B cell (primary cell): ENCODE measurements around the gene ERO1B. TPM values are rescaled to one million over a fixed set of nuclear protein-coding genes. Genes with fewer than 3 reads are reported as not detected.

Experiments
- ATAC-seq: fragments of 200-7000 bp; cut with Tn5 transposase; one replicate; pipeline ENCODE4 v1.10.0; 2021; ENCODE audit warnings: low read depth, mild to moderate bottlenecking, moderate number of reproducible peaks, moderate library complexity
- CTCF ChIA-PET: fragments of 350-600 bp; sonication (Branson Sonifier 250); formaldehyde crosslinking; loops from one replicate; lab custom pipeline; 2021; ENCODE audit warnings: antibody characterized with exemption, inconsistent platforms; lab: Charles Lee
- POLR2A ChIA-PET: fragments of 350-600 bp; sonication (Branson Sonifier 250); formaldehyde crosslinking; loops from one replicate; lab custom pipeline; 2021; ENCODE audit warnings: antibody characterized with exemption; lab: Charles Lee
- DNase-seq: peaks from one replicate; pipeline ENCODE4 v3.0.0; 2013
- H2AFZ ChIP-seq: 2 replicates; pipeline ENCODE4 v1.6.1; 2012; ENCODE audit warnings: mild to moderate bottlenecking, low read depth, low read length; ENCODE audit not compliant: insufficient read depth, poor library complexity, severe bottlenecking
- H3K27ac ChIP-seq, 2 donors: 1 replicate in 1 of 2; 2 replicates in 1 of 2; pipeline ENCODE4 v1.5.1; 2012 to 2013; ENCODE audit warnings: low read length in 2 of 2, mild to moderate bottlenecking in 2 of 2, moderate library complexity in 1 of 2
- H3K27me3 ChIP-seq, 4 experiments: fragments of 200-600 bp in 1 of 4; sonication (generic) in 1 of 4; replicated peaks in 1 of 4; 1 replicate in 2 of 4; 2 replicates in 2 of 4; pipeline versions ENCODE4 v1.6.1 to v1.7.0; 2013 to 2016; ENCODE audit warnings: low read length in 3 of 4, mild to moderate bottlenecking in 2 of 4, mixed read lengths in 1 of 4, moderate library complexity in 1 of 4; ENCODE audit not compliant: insufficient read depth in 4 of 4, control insufficient read depth in 3 of 4; ENCODE audit errors: control extremely low read depth in 1 of 4
- H3K36me3 ChIP-seq, 2 experiments: replicated peaks in 1 of 2; 1 replicate in 1 of 2; 2 replicates in 1 of 2; pipeline versions ENCODE4 v1.6.1 to v1.7.1; 2013; ENCODE audit warnings: low read length in 1 of 2; ENCODE audit not compliant: insufficient read depth in 2 of 2, control insufficient read depth in 1 of 2; ENCODE audit errors: control extremely low read depth in 1 of 2, extremely low read depth in 1 of 2
- H3K4me1 ChIP-seq, 2 donors: fragments of 200-600 bp in 1 of 2; sonication (generic) in 1 of 2; 1 replicate in 1 of 2; 2 replicates in 1 of 2; pipeline versions ENCODE4 v1.5.1 to v1.6.1; 2013 to 2017; ENCODE audit warnings: low read length in 2 of 2; ENCODE audit not compliant: control insufficient read depth in 2 of 2, insufficient read depth in 2 of 2
- H3K4me2 ChIP-seq: replicated peaks from 2 replicates; pipeline ENCODE3; 2012; ENCODE audit warnings: mild to moderate bottlenecking, low read depth, low read length; ENCODE audit not compliant: poor library complexity, severe bottlenecking
- H3K4me3 ChIP-seq, 5 experiments: fragments of 200-600 bp in 1 of 5; sonication (generic) in 1 of 5; 1 replicate in 3 of 5; 2 replicates in 2 of 5; pipeline versions ENCODE4 v1.5.1 to v1.7.0; 2011 to 2016; ENCODE audit warnings: low read length in 4 of 5, mild to moderate bottlenecking in 4 of 5, low read depth in 2 of 5, control low read depth in 1 of 5, moderate library complexity in 1 of 5; ENCODE audit not compliant: insufficient read depth in 1 of 5; ENCODE audit errors: control extremely low read depth in 1 of 5, extremely low read depth in 1 of 5
- H3K79me2 ChIP-seq: fragments of 200-600 bp; sonication (generic); one replicate; pipeline ENCODE4 v1.6.0; 2016; ENCODE audit warnings: low read length; ENCODE audit not compliant: control insufficient read depth, insufficient read depth
- H3K9ac ChIP-seq: fragments of 200-600 bp; sonication (generic); 2 replicates; pipeline ENCODE4 v1.6.1; 2017; ENCODE audit warnings: mild to moderate bottlenecking, low read length, moderate library complexity
- H3K9me3 ChIP-seq, 3 donors: one replicate each; pipeline versions ENCODE4 v1.6.1 to v1.7.1; 2013; ENCODE audit warnings: low read length in 2 of 3; ENCODE audit not compliant: control insufficient read depth in 2 of 3, insufficient read depth in 1 of 3; ENCODE audit errors: control extremely low read depth in 1 of 3
- H4K20me1 ChIP-seq: 2 replicates; pipeline ENCODE4 v1.6.0; 2012; ENCODE audit warnings: mild to moderate bottlenecking, low read length; ENCODE audit not compliant: insufficient read depth, control insufficient read depth, poor library complexity, severe bottlenecking
- H3K27ac Mint-ChIP-seq: one replicate; pipeline ENCODE4 v1.8.0; 2021; ENCODE audit warnings: mixed read lengths
- H3K27me3 Mint-ChIP-seq: one replicate; pipeline ENCODE4 v1.8.0; 2021; ENCODE audit warnings: mixed read lengths
- H3K4me1 Mint-ChIP-seq: one replicate; pipeline ENCODE4 v1.8.0; 2021; ENCODE audit warnings: mixed read lengths
- H3K4me3 Mint-ChIP-seq: one replicate; pipeline ENCODE4 v1.8.0; 2021; ENCODE audit warnings: mixed read lengths
- H3K9me3 Mint-ChIP-seq: one replicate; pipeline ENCODE4 v1.8.0; 2022; ENCODE audit warnings: mixed read lengths; ENCODE audit not compliant: insufficient read depth
- CTCF ChIP-seq: fragments of 200-600 bp; IDR thresholded peaks from one replicate; pipeline ENCODE4 v1.8.0; 2022; ENCODE audit warnings: antibody characterized with exemption, mild to moderate bottlenecking
- EZH2 ChIP-seq: IDR thresholded peaks from 2 replicates; pipeline ENCODE4 v1.6.1; 2012; ENCODE audit warnings: borderline replicate concordance, low read depth, mild to moderate bottlenecking, moderate library complexity, low read length; ENCODE audit not compliant: insufficient read depth, poor library complexity, severe bottlenecking
- WGBS: methylation state at CpG from one replicate; pipeline ENCODE4 v1.1.5; 2013; ENCODE audit warnings: missing lambda C conversion rate; ENCODE audit not compliant: insufficient coverage; 5-methylcytosine and 5-hydroxymethylcytosine counted together
- intact Hi-C: fragments of 100-400 bp; cut with micrococcal nuclease; formaldehyde crosslinking; loops from one replicate; pipeline ENCODE4 v1.10.0; 2022
- polyA plus RNA-seq: library from polyadenylated mRNA; depleted of rRNA; stranded (reverse); fragments of >200 nt; gene quantifications from 2 replicates; pipeline ENCODE4 v1.2.3, GENCODE V29; 2012
- total RNA-seq, 2 donors: library from RNA; stranded (reverse); fragments of 120-200 nt in 1 of 2; gene quantifications; 1 replicate in 1 of 2; 2 replicates in 1 of 2; pipeline versions ENCODE4 v1.2.3 to v1.2.4, GENCODE V29; 2013 to 2022

Gene ERO1B
- total and polyA plus RNA-seq, 2 donors (not counting 1 experiment from before 2014, with no cell fraction given), result 5.1 to 25.6 TPM

- no peak overlapping the region for H3K27ac Mint-ChIP-seq
- peaks cover 10% of the 10 kb centered on the region for H4K20me1 ChIP-seq
- TF ChIP-seq CTCF, result no peak
- TF ChIP-seq EZH2, result no peak
- POLR2A ChIA-PET, result no interaction called here
- CTCF ChIA-PET, result no interaction called here
- no peaks in the 10 kb centered on the region for H3K4me1 Mint-ChIP-seq
- H3K9me3 Mint-ChIP-seq, result no peaks in the 10 kb centered on the region
- no peak overlapping the region for H3K4me2 ChIP-seq
- H3K27me3 ChIP-seq, result no peaks in the 10 kb centered on the region
- peaks cover 10 to 13% of the 10 kb centered on the region in 2 experiments for H3K36me3 ChIP-seq
- H3K79me2 ChIP-seq, result peaks cover 17% of the 10 kb centered on the region
- no peak for ATAC-seq
- intact Hi-C loops, result no loop called here
- WGBS, result no CpG with 5 or more reads among the region's 1 CpG
- DNase-seq, result no peak
- no peaks in the 10 kb centered on the region for H3K27me3 Mint-ChIP-seq
- no peaks in the 10 kb centered on the region for H3K9me3 ChIP-seq
- no peak overlapping the region for H3K4me3 Mint-ChIP-seq
- H2AFZ ChIP-seq, result no peak overlapping the region
- H3K9ac ChIP-seq, result no peak overlapping the region
- H3K4me1 ChIP-seq, result no peaks in the 10 kb centered on the region
- no peak overlapping the region for H3K4me3 ChIP-seq
- no peak overlapping the region for H3K27ac ChIP-seq
Measured at GRCh38 chr1:236251587-236251986, 30.2 kb downstream of the ERO1B start.

- H3K4me2 ChIP-seq, result no peak overlapping the region
- H3K79me2 ChIP-seq, result no peaks in the 10 kb centered on the region
- no peaks in the 10 kb centered on the region for H3K27me3 ChIP-seq
- no peaks in the 10 kb centered on the region for H3K9me3 Mint-ChIP-seq
- no peak overlapping the region for H3K27ac Mint-ChIP-seq
- H3K27ac ChIP-seq, result no peak overlapping the region
- DNase-seq, result no peak
- no peak for TF ChIP-seq EZH2
- no peak for TF ChIP-seq CTCF
- POLR2A ChIA-PET, result no interaction called here
- H3K27me3 Mint-ChIP-seq, result no peaks in the 10 kb centered on the region
- no peaks in the 10 kb centered on the region for H4K20me1 ChIP-seq
- intact Hi-C loops, result no loop called here
- no peak overlapping the region for H3K4me3 Mint-ChIP-seq
- no peaks in the 10 kb centered on the region for H3K9me3 ChIP-seq
- ATAC-seq, result no peak
- no peak overlapping the region for H3K9ac ChIP-seq
- H3K36me3 ChIP-seq, result peaks cover 5 to 12% of the 10 kb centered on the region in 2 experiments
- H3K4me1 Mint-ChIP-seq, result no peaks in the 10 kb centered on the region
- no peaks in the 10 kb centered on the region for H3K4me1 ChIP-seq
- 97% methylated on average over 3 of the region's 3 CpGs for WGBS
- CTCF ChIA-PET, result no interaction called here
- no peak overlapping the region for H3K4me3 ChIP-seq
- H2AFZ ChIP-seq, result no peak overlapping the region
Measured at GRCh38 chr1:236247286-236247685, 34.5 kb downstream of the ERO1B start.
